IPS-15b (cell line): ENCODE measurements around the gene GLYATL1B.
"Not testable (repeated sequence)": the region's sequence is repeated elsewhere in the genome, so short reads cannot be mapped to it uniquely, and the experiment has no call there.

ENCODE experiments used
- H3K27me3 ChIP-seq: one replicate; pipeline ENCODE4 v1.6.1; 2013; ENCODE audit warnings: low read length; ENCODE audit not compliant: control insufficient read depth, insufficient read depth
- H3K36me3 ChIP-seq: one replicate; pipeline ENCODE4 v1.6.1; 2013; ENCODE audit warnings: low read length; ENCODE audit not compliant: control insufficient read depth, insufficient read depth
- H3K4me1 ChIP-seq: one replicate; pipeline ENCODE4 v1.6.1; 2013; ENCODE audit warnings: mild to moderate bottlenecking, low read length; ENCODE audit not compliant: control insufficient read depth, insufficient read depth
- H3K4me3 ChIP-seq: one replicate; pipeline ENCODE4 v1.5.1; 2013; ENCODE audit warnings: low read depth, low read length
- H3K9ac ChIP-seq: one replicate; pipeline ENCODE4 v1.6.1; 2013; ENCODE audit warnings: low read depth, mild to moderate bottlenecking, low read length
- H3K9me3 ChIP-seq: one replicate; pipeline ENCODE4 v1.6.1; 2013; ENCODE audit warnings: mild to moderate bottlenecking, low read length; ENCODE audit not compliant: control insufficient read depth, insufficient read depth

GLYATL1B gene

DNA sequence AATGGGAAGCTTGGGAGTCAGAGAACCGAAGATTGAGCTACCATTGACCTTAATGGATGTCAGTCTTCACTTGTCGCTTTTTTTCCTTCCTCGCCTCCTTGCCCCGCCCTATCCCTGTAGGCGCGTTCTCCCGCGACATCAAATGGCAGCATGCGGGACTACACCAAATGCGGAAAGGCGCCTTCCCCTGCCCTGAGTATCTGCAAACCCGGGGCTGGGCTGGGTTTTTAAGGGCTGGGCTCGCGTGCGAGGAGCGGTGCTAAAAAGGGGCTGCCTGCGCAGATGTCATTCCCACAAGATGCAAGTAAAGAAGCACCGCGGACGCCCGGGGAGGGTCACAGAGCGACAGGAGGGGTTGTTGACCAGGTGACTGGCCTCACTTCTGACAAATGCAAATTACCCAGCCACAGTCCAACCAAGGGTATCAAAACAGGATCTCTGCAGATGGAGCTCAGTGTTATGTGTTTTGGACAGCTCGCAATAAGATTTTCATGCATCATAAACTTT is 16.2 kb downstream of the GLYATL1B start:
- H3K4me3 ChIP-seq, result peak overlapping the region; percentile 70
- no peaks in the 10 kb centered on the region for H3K36me3 ChIP-seq
- no peak overlapping the region for H3K9ac ChIP-seq
- no peaks in the 10 kb centered on the region for H3K9me3 ChIP-seq
- peaks cover 4% of the 10 kb centered on the region for H3K4me1 ChIP-seq
- H3K27me3 ChIP-seq, result peaks cover 40% of the 10 kb centered on the region

DNA sequence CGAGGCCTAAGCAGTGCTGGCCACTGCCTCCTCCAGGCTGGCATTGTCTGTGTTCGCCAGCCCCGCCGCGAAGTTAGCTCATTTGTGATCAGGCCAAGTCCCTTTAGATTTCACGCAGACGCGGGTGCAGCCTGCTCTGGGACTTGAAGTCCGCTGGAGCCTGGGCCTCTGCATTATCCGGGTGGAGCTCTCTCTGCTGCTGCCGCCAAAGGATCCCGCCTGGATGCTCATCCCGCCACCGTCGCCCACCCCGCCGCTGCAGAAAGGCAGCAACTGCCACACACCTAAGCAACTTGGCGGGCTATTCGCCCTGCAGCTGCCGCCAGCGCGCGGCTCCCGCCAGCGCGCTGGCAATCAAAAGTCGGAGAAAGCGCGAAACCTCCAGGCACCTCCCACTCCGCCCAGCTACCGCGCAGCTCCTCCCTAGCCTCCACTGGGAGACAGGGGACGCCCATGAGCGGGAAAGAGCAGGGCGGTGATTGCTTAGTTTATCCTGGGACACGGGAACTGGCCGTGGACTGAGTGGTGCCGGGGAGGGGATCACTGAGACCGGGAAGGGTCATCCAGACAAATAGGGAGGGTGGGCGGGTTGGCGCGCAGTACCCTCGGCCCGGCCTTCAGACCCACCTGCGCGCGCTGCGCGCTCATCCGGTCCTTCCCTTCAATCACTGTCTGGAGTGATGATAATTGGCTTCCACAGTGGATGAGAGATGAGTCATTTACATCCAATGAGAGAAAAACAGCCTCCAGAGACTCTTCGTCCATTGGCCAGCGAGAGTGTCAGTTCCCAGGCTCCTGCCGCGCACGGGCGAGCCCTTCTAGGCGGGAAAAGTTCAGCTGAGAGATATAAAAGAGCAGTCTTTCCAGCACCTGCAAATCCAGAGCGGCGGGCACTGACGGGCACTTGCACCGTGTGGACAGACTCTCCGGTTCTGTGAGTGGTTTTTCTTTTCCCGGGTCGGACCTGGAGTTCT is 20.5 kb downstream of the GLYATL1B start, which contains the start of gene FAM111B:
TSS of gene FAM111B (plus strand) at position 875 of the 974 bp plus-strand sequence. CDS start 2,389 bp downstream, outside the sequence.
- Histone ChIP-seq H3K4me3 (peak within 1 kb of the TSS; percentile 62), H3K36me3 (no peaks in the 10 kb centered on the region), H3K9ac (no peak within 1 kb of the TSS), H3K27me3 (peaks cover 51% of the 10 kb centered on the region), H3K4me1 (no peaks in the 10 kb centered on the region), H3K9me3 (no peaks in the 10 kb centered on the region)

DNA sequence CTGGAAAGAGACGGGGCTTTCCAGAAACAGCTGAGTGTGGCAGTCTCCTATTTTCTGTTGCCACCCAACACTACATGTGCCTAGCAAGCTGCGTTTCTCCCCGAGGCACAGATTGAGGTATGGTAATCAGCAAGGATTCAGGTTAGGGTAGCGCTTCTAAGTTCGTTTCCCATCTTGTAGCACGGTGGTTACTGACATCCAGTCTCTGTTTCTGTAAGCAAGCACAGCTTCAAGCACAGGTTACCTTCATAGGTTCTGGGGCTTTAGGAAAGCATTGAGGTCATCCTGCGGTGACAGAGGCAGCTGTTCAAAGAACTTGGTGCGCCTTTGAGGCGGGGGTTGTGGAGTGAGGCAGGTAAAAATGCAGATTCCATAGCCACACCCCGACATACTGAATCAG is 21.6 kb downstream of the GLYATL1B start:
- peak overlapping the region; percentile 62 for H3K4me3 ChIP-seq
- not testable (repeated sequence) for H3K4me1 ChIP-seq, H3K9ac ChIP-seq

DNA sequence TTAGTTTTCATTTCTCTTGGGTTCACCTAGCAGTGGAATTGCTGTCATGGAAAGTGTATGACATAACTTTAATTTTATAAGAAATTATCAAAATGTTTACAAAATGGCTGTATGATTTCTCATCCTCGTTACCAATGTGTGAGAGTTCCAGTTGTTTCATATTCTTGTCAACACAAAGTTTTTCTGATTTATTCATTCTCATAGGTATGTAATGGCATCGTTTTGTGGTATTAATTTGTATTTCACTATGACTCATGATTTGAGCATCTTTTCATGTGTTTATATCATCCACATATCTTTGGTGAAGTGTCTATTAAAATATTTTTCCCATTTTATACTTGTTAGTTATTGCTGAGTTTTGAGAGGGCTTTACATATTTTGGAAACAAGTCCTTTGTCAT is 26.4 kb downstream of the GLYATL1B start:
- Histone ChIP-seq H3K9me3 (peaks cover 1% of the 10 kb centered on the region), H3K9ac (no peak overlapping the region), H3K27me3 (peaks cover 11% of the 10 kb centered on the region), H3K36me3 (no peaks in the 10 kb centered on the region), H3K4me1 (no peaks in the 10 kb centered on the region), H3K4me3 (no peak overlapping the region)

More for the DNA sequence above, 21.6 kb downstream of the GLYATL1B start:
- H3K36me3 ChIP-seq, H3K9me3 ChIP-seq: not testable (repeated sequence)
- H3K27me3 ChIP-seq, result peaks cover 48% of the 10 kb centered on the region

DNA sequence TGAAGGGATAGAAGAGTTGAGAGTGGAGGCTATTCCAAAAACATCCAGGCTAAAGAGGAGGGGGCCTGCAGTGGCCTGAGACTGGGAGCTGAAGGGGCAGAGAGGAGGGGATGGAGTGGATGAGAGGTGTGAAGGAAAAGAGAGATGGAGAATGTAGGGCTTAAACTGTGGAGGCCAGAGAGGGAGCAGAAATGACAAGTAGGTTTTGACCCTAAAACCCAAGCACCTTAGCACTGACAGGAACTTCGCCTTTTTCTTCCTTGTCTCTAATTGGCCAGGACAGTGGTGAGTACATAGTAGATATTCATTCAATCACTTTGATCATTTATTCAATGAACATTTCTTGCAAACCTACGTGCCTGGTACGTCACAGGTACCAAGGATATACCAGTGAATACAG is 28.2 kb downstream of the GLYATL1B start:
- Histone ChIP-seq H3K27me3 (no peaks in the 10 kb centered on the region), H3K36me3 (no peaks in the 10 kb centered on the region), H3K4me3 (no peak overlapping the region), H3K9me3 (peaks cover 4% of the 10 kb centered on the region), H3K9ac (no peak overlapping the region), H3K4me1 (no peaks in the 10 kb centered on the region)

DNA sequence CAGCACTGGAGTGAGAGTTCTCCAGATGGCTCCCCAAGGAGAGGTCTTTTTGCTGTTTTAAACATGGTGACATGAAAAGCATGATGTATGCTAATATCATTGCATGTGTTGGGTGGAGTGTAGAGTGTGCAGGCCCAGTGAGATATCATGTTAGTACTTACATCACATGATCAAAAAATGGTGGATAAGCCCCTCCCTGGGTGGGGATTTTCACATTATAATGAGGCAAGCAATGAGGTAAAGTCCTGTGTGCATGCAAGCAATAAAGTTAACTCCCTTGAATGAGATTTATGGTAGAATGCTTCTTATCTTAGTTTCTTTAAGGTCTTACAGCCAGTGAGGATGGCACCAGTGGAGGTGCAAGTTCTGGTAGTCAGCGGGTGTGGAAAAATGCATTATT is 29.4 kb downstream of the GLYATL1B start:
- no peaks in the 10 kb centered on the region for H3K36me3 ChIP-seq
- no peak overlapping the region for H3K4me3 ChIP-seq
- no peaks in the 10 kb centered on the region for H3K4me1 ChIP-seq
- H3K27me3 ChIP-seq, result no peaks in the 10 kb centered on the region
- peaks cover 4% of the 10 kb centered on the region for H3K9me3 ChIP-seq
- H3K9ac ChIP-seq, result no peak overlapping the region

DNA sequence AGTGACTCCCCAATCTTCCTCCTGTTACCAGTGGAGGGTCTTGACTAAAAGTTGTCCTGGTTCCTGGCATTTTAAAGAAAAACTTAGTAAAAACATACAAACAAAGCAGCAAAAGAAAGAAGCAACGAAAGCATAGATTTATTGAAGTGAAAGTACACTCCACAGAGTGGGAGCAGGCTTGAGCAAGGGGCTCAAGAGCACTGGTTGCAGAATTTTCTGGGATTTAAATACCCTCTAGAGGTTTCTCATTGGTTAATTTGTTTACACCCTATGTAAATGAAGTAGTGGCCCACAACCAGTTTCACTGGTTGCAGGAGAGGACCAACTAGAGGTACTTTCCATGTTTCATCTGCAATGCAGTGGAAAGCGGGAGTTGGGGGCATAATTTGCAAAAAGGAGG is 31.7 kb downstream of the GLYATL1B start:
- Histone ChIP-seq H3K36me3 (no peaks in the 10 kb centered on the region), H3K9me3 (peaks cover 4% of the 10 kb centered on the region), H3K27me3 (no peaks in the 10 kb centered on the region), H3K4me3 (no peak overlapping the region), H3K4me1 (no peaks in the 10 kb centered on the region), H3K9ac (no peak overlapping the region)

DNA sequence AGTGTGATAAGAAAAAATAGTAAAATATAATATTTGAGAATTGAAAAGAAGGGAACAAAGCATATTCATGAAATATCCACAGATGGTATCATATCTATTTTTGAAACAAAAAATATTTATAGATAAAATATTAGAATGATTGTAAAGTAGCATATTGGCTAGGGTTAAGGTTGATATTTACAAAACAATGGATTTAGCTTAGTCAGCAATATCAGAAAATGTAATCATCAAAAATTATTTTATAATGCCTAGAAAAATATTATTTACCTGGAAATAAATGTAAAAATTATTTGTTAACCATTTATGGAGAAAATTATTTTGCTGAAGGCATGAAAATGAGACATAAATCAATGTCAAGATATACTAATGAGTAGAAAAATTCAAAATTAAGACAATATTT is 33.7 kb downstream of the GLYATL1B start:
- H3K36me3 ChIP-seq, result no peaks in the 10 kb centered on the region

DNA sequence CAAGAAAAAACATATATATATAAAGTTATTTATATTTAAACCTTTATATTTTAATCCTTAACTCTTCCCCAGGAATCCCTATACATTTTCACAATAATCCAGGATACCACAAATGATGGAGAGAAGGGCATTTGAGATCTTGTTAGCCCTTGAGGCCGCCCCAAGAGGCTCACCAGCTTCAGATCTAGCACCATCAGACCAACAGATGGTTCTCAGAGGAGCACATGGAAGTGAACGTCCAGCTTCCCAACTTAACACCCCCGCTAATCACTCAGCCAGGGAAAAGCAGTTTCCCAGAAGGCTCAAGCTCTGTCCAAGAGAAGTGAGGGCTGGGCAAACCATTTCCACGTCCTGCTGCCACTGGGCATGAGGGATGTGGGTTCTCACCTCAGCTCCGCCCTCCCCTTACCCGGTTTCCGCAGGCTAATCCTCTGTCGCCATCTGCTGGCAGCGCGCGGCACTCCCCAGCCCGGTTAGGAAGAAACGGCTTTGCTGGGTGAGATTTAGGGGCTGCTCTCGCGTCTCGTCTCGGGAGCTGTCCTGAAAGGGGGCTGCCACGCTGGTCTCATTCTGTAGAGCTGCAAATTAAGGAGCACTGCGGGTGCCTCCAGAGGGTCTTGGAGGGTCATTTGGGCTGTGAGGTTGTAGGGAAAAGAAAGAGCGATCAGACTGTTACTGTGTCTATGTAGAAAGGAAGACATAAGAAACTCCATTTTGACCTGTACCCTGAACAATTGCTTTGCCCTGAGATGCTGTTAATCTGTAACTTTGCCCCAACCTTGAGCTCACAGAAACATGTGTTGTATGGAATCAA is 49.7 kb downstream of the GLYATL1B start:
- H3K9ac ChIP-seq, result no peak overlapping the region
- no peaks in the 10 kb centered on the region for H3K27me3 ChIP-seq
- H3K4me3 ChIP-seq, result no peak overlapping the region
- H3K36me3 ChIP-seq, result no peaks in the 10 kb centered on the region
- no peaks in the 10 kb centered on the region for H3K4me1 ChIP-seq
- no peaks in the 10 kb centered on the region for H3K9me3 ChIP-seq

More for the DNA sequence above, 33.7 kb downstream of the GLYATL1B start:
- no peak overlapping the region for H3K9ac ChIP-seq
- H3K27me3 ChIP-seq, result no peaks in the 10 kb centered on the region
- H3K9me3 ChIP-seq, result peaks cover 10% of the 10 kb centered on the region
- H3K4me1 ChIP-seq, result no peaks in the 10 kb centered on the region
- no peak overlapping the region for H3K4me3 ChIP-seq

DNA sequence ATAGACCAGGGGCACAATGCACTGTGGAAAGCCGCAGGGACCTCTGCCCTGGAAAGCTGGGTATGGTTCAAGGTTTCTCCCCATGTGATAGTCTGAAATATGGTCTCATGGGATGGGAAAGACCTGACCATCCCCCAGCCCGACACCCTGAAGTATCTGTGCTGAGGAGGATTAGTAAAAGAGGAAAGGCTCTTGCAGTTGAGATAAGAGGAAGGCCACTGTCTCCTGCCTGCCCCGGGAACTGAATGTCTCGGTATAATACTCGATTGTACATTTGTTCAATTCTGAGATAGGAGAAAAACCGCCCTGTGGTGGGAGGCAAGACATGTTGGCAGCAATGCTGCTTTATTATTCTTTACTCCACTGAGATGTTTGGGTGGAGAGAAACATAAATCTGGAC is 50.4 kb downstream of the GLYATL1B start:
- H3K9ac ChIP-seq, H3K9me3 ChIP-seq, H3K4me3 ChIP-seq, H3K36me3 ChIP-seq, H3K4me1 ChIP-seq, H3K27me3 ChIP-seq: not testable (repeated sequence)

DNA sequence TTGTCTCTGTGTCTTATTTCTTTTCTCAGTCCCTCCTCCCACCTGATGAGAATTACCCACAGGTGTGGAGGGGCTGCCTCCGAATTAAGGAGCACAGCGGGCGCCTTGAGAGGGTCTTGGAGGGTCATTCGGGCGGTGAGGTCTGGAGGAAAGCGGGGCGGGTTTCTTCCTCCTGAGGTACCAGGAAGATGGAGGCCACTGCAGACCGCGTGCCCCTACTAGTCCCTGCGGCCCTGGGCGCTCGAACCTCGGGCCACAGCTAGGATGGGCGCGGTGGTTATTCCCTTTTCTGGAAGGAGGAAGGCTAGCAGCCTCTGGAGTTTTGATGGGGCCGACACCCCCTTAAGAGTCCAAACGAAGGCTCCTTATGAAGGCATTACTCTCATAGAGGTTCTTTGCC is 51.1 kb downstream of the GLYATL1B start:
- no peak overlapping the region for H3K9ac ChIP-seq
- no peaks in the 10 kb centered on the region for H3K27me3 ChIP-seq
- no peak overlapping the region for H3K4me3 ChIP-seq
- no peaks in the 10 kb centered on the region for H3K36me3 ChIP-seq
- peaks cover 3% of the 10 kb centered on the region for H3K4me1 ChIP-seq
- no peaks in the 10 kb centered on the region for H3K9me3 ChIP-seq
